Natural killer cell treated with Interleukin-12 subunit alpha and Interleukin-12 subunit beta and Interleukin-15 and Interleukin-18, amount 100 ng/mL, for 72 hours (primary cell): ENCODE data around the gene CPB2. TPM values are rescaled to one million over a fixed set of nuclear protein-coding genes. Genes with fewer than 3 reads are reported as not detected.

Experiments
- ATAC-seq, 2 donors: fragments of 150-1000 bp; cut with Tn5 transposase in 1 of 2; sonication (Bioruptor Pico), chemical (Tn5 transposase) in 1 of 2; 2 replicates each; pipeline ENCODE4 v1.10.0; 2021
- DNase-seq: peaks from one replicate; pipeline ENCODE4 v3.0.0; 2022; ENCODE audit warnings: low spot score
- H3K27ac Mint-ChIP-seq, 2 donors: 1 replicate in 1 of 2; 2 replicates in 1 of 2; pipeline ENCODE4 v1.8.0; 2022; ENCODE audit warnings: mixed read lengths in 2 of 2, mild to moderate bottlenecking in 1 of 2, moderate library complexity in 1 of 2
- H3K27me3 Mint-ChIP-seq, 2 donors: 1 replicate in 1 of 2; 2 replicates in 1 of 2; pipeline ENCODE4 v1.8.0; 2022; ENCODE audit warnings: mixed read lengths in 2 of 2
- H3K36me3 Mint-ChIP-seq: one replicate; pipeline ENCODE4 v1.8.0; 2022; ENCODE audit warnings: mixed read lengths
- H3K4me1 Mint-ChIP-seq, 2 donors: 1 replicate in 1 of 2; 2 replicates in 1 of 2; pipeline ENCODE4 v1.8.0; 2022; ENCODE audit warnings: low read depth in 2 of 2, mixed read lengths in 2 of 2, mild to moderate bottlenecking in 1 of 2
- H3K4me3 Mint-ChIP-seq: one replicate; pipeline ENCODE4 v1.8.0; 2022; ENCODE audit warnings: mixed read lengths
- H3K9me3 Mint-ChIP-seq: 2 replicates; pipeline ENCODE4 v1.8.0; 2022; ENCODE audit warnings: mixed read lengths
- total RNA-seq, 2 donors: library from RNA; stranded (reverse); gene quantifications; one replicate each; pipeline ENCODE4 v1.2.3, GENCODE V29; 2022

CPB2 gene
- total RNA-seq, 2 donors from 2014 or later: not detected

DNA sequence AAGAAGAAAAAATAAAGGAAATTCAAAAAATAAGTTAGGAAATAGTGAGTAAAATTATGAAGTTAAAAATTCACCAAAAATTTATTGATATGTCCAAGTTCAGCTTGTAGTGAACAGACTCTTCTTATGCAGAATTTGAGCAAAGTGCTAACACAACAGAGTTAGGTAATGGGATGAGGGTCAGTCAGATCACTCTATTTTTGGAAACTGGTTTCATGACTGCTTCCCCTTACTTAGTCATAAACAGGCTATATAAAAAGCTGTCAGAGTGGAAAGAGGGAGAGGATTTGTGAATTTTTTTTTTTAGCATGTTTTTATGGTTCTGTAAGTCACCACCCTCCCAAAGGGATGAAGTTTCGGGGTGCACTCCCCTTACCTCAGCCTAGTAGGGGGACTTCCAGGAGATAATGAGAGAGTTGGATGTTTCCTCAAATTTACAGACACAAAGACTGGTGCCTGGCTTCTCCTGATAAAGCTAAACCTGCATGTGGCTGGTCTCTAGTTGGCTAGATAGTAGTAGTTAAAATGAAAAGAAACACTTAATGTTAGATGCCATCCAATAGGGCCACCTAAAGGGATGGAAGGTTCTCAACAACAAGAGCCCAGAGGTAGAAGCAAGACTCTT is 4.5 kb downstream of the CPB2 start:
- Mint-ChIP-seq H3K4me1 (no peaks in the 10 kb centered on the region), H3K27ac (no peak overlapping the region), H3K27me3 (peaks cover 13 to 22% of the 10 kb centered on the region in 2 donors), H3K36me3 (no peaks in the 10 kb centered on the region), H3K4me3 (no peak overlapping the region), H3K9me3 (no peaks in the 10 kb centered on the region)
- DNase-seq: no peak
- no peak for ATAC-seq

DNA sequence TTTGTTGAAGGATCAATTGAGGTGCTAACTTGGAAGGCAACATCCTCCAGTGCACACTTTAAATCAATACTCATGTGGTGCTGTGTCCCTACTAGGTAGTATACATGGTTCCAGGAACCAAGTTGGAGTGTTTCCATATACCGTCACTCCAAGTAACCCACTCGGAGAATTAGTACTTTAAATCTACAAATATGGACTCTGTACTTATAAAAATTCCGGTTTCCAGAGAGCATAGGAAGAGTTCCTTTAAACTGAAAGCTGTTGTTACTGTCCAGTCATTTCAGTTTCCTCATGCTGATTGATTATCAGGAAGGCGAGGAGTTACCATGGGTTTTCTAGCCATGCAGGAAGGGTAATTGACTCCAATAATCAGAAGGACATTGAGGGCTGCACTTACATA is 7.2 kb downstream of the CPB2 start:
- Mint-ChIP-seq H3K9me3 (no peaks in the 10 kb centered on the region), H3K27me3 (peaks cover 17 to 19% of the 10 kb centered on the region in 2 donors), H3K36me3 (no peaks in the 10 kb centered on the region), H3K4me1 (no peaks in the 10 kb centered on the region), H3K27ac (no peak overlapping the region), H3K4me3 (no peak overlapping the region)
- DNase-seq (no peak), ATAC-seq (no peak)

DNA sequence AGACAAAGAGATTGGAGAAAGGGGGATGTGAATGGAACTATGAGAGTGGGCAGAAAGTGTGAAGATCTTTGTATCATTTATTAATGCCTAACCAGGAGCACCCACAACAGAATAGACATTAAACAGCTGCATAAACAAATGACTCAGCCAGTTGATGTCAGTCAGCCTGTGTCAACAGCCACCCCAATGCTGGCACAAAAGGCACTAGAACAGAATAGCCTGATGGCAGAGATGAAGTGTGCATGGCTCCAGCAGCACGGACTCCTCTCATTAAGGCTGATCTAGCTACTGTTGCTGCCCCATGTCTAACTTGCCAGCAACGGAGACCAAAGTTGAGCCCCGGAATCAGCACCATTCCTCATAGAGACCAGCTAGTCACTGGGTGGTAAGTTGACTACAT is 7.8 kb downstream of the CPB2 start:
- H3K9me3 Mint-ChIP-seq: no peaks in the 10 kb centered on the region
- no peaks in the 10 kb centered on the region for H3K4me1 Mint-ChIP-seq
- no peaks in the 10 kb centered on the region for H3K36me3 Mint-ChIP-seq
- peaks cover 22 to 25% of the 10 kb centered on the region in 2 donors for H3K27me3 Mint-ChIP-seq
- ATAC-seq (no peak), DNase-seq (no peak)
- no peak overlapping the region for H3K27ac Mint-ChIP-seq
- no peak overlapping the region for H3K4me3 Mint-ChIP-seq

DNA sequence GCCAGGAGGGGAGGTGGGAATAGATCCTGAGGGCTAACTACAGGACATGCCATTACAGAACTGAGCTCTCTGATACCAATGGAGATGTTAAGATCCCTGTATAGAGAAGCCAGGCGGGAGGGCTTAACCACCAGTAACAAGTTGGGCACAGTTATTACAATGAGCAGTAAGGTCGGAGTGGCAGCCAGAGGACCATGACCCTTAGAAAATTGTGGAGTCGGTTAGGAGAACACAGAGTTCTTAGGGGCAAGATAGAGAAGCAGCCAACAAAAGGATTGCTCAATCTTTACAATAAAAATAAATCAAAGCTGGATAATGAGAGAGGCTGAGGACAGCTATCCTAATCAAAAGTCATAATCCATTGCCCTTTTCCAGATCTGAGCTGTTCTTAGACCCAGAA is 10.4 kb downstream of the CPB2 start:
- peak in 1 of 2 donors; percentile 9 for ATAC-seq
- H3K36me3 Mint-ChIP-seq: no peaks in the 10 kb centered on the region

DNA sequence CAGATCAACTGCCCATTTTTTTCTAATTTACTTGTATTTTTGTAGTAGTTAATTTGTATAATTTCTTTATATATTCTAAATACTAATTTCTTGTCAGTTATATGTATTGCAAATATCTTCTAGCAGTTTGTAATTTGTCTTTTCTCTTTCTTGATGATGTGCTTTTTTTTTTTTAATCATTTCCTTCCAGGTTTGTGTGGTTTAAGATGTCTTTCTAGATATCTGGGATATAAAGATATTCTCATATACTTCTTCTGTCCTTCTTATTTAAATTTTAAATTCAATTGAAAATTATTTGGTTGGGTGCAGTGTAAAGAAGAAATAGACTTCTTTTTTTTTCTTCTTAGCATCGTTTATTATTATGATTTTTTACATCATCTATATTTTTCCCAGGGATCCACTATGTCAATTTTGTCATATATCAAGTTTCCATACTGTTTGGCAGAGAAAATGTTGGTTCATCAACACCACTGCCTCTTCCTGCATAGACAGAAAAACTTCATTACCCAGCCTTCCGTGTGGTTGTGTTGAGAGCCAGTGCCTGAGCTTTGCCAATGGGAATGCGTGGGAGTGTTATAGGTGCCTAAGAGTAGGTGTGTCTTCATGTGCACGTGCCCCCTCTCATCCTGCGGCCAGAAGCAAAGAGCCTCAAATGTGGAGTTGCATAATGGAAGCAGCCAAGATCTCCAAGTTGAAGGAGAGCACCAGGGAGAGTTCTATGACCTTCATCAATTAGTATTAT is 15.8 kb downstream of the CPB2 start:
- ATAC-seq (no peak), DNase-seq (no peak)
- Mint-ChIP-seq H3K27ac (no peak overlapping the region), H3K4me1 (no peaks in the 10 kb centered on the region), H3K4me3 (no peak overlapping the region), H3K27me3 (peaks cover 18 to 35% of the 10 kb centered on the region in 2 donors), H3K9me3 (no peaks in the 10 kb centered on the region), H3K36me3 (no peaks in the 10 kb centered on the region)

More for the DNA sequence above, 10.4 kb downstream of the CPB2 start:
- H3K9me3 Mint-ChIP-seq: no peaks in the 10 kb centered on the region
- H3K4me3 Mint-ChIP-seq: no peak overlapping the region
- DNase-seq: no peak
- no peaks in the 10 kb centered on the region for H3K4me1 Mint-ChIP-seq
- peaks cover 23 to 35% of the 10 kb centered on the region in 2 donors for H3K27me3 Mint-ChIP-seq
- H3K27ac Mint-ChIP-seq: no peak overlapping the region

DNA sequence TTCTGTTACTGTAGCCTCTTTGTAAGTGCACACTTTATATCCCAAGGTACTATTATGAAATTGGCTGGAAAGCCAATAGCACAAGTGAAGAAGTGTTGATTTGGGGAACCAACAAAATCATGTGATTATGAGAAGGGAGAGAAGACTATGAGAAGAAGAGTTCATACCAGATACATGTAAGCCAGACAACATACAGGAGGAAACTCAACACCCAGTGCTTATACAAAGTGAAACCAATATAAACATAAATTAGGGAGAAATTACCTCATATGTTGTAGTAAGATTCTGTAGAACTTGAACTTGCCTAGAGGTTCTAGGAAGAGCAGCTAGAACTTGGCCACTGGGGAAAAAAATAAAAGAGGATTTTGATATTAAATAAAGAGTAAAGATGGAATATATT is 17.4 kb downstream of the CPB2 start:
- Mint-ChIP-seq H3K27ac (no peak overlapping the region), H3K4me3 (no peak overlapping the region), H3K4me1 (no peaks in the 10 kb centered on the region), H3K27me3 (peaks cover 16 to 21% of the 10 kb centered on the region in 2 donors), H3K36me3 (no peaks in the 10 kb centered on the region), H3K9me3 (no peaks in the 10 kb centered on the region)
- ATAC-seq: no peak
- no peak for DNase-seq

DNA sequence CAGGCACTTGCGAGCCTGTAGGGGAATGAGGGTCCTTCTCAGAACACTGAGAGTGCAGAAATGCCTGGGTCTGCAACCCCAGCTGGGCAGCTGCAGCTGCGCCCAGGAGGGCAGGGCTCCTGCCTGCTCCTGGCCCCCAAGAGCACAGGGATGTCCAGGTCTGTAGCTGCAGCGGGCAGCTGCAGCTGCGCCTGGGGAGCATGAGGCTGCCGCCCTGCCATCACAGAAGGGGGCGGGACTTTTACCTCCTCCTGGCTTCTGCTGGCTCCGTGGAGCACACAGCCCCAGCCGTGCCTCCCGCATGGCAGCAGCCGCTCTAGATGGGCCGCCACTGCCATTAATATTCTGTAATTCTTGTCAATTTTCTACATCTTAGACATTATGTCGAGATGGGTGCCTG is 17.8 kb downstream of the CPB2 start:
- Mint-ChIP-seq H3K9me3 (no peaks in the 10 kb centered on the region), H3K27me3 (peaks cover 13 to 16% of the 10 kb centered on the region in 2 donors), H3K36me3 (no peaks in the 10 kb centered on the region), H3K4me1 (no peaks in the 10 kb centered on the region), H3K27ac (no peak overlapping the region), H3K4me3 (no peak overlapping the region)
- ATAC-seq (no peak), DNase-seq (no peak)

DNA sequence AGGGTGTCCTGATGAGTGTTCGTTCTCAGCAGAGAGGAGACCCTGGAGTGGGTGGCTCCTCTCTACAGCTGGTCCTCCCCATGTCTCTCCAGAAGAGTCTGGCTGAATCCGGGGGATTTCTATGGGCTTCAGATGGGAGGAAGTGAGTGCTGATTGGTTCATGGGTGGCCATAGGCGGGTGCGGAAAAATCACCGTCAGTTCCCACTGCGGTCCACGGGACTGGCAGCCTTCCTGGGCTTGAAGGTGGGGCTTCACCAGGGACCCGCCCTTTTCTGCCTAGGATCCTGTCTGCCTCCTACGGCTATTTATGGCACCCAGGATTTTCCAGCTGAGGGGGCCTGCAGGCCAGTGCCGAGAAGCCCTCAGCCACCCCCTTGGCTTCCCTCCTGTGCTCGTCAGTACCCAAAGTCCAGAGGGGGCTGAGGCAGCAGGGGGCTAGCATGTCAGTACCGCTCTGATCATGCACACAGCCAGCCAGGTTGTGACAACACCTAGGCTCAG is 18.4 kb downstream of the CPB2 start:
- H3K27me3 Mint-ChIP-seq: peaks cover 12 to 13% of the 10 kb centered on the region in 2 donors
- no peak for DNase-seq
- no peak overlapping the region for H3K27ac Mint-ChIP-seq
- H3K4me3 Mint-ChIP-seq: no peak overlapping the region
- H3K4me1 Mint-ChIP-seq: no peaks in the 10 kb centered on the region
- no peaks in the 10 kb centered on the region for H3K9me3 Mint-ChIP-seq
- ATAC-seq: no peak
- H3K36me3 Mint-ChIP-seq: no peaks in the 10 kb centered on the region

DNA sequence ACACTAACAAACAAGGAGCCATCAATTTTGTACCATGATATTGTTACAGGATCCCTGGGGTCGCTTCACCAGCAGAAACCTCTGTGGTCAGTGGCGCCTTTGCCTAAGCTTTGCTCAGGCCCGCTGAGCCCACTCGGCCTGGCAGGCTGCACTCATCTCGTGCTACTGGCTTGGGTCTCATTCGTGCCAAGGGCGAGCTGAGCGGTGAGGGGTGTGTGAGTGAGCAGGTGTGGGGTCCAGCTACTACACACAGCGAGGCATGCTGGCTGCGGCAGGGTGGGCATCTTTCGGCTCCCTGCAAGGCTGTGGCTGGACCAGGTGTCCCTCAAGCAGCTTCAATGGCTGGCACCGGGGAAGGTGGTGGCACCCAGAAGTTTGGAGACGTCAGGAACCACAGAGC is 19.1 kb downstream of the CPB2 start:
- Mint-ChIP-seq H3K36me3 (no peaks in the 10 kb centered on the region), H3K27me3 (peaks cover 7 to 8% of the 10 kb centered on the region in 2 donors), H3K9me3 (no peaks in the 10 kb centered on the region), H3K27ac (no peak overlapping the region), H3K4me1 (no peaks in the 10 kb centered on the region), H3K4me3 (no peak overlapping the region)
- ATAC-seq (no peak), DNase-seq (no peak)

DNA sequence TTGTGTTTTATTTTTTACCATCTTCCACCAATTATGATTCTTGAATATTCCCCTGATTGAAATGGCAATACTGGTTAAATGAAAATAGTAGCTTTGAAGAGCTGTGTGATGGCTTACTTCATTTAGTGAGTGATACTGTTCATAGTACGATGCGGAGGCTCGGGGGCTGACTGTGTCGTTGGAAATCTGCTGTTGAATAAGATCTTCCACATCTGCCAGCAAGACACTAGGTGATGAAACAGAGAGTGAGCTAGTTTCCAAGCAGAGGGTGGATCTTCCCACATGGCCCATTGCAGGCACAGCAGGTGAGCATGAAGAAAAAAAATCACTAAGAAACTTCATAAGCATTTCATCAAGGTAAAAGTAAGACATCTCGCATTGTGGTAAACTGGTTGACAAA is 22.5 kb downstream of the CPB2 start:
- Mint-ChIP-seq H3K36me3 (no peaks in the 10 kb centered on the region), H3K4me1 (peaks cover 8 to 14% of the 10 kb centered on the region in 2 donors)
- ATAC-seq: no peak

DNA sequence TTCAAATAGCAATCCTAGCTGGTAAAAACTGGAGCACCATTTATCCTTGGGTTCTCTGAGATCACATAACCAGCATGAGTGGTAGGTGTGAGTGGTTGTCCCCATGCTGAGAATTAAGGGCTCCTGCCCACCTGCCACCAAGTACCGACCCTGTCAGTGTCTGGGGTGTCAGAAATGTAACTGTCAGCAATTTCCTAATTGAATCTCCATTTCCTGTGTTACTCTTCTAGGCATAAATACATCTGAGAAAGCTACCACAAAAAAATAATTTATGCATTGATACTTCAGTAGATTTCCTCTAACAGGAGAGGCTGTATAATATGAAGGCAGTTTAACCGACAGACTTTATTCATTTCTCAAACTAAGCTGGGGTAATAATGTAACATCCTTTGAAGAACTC is 25.1 kb downstream of the CPB2 start:
- H3K4me1 Mint-ChIP-seq: peaks cover 8 to 14% of the 10 kb centered on the region in 2 donors
- H3K4me3 Mint-ChIP-seq: no peak overlapping the region
- H3K36me3 Mint-ChIP-seq: no peaks in the 10 kb centered on the region
- peak in 1 of 2 donors; percentile 56 for ATAC-seq
- peaks cover 6 to 11% of the 10 kb centered on the region in 2 donors for H3K27me3 Mint-ChIP-seq
- no peaks in the 10 kb centered on the region for H3K9me3 Mint-ChIP-seq
- no peak for DNase-seq
- no peak overlapping the region for H3K27ac Mint-ChIP-seq

More for the DNA sequence above, 22.5 kb downstream of the CPB2 start:
- Mint-ChIP-seq H3K4me3 (no peak overlapping the region), H3K27me3 (peaks cover 0 to 7% of the 10 kb centered on the region in 2 donors), H3K27ac (no peak overlapping the region), H3K9me3 (no peaks in the 10 kb centered on the region)
- DNase-seq: no peak

DNA sequence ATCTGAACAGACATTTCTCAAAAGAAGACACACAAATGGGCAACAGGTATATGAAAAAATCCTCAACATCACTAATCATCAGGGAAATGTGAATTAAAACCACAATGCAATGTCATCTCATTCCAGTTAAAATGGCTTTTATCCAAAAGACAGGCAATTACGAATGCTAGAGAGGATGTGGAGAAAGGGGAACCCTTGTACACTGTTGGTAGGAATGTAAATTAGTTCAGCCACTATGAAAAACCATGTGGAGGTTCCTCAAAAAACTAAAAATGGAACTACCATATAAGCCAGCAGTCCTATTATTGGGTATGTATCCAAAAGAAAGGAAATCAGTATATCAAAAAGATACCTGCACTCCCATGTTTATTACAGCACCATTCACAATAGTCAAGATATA is 27.6 kb downstream of the CPB2 start:
- Mint-ChIP-seq H3K27me3 (peaks cover 6 to 12% of the 10 kb centered on the region in 2 donors), H3K36me3 (no peaks in the 10 kb centered on the region), H3K4me3 (no peak overlapping the region), H3K4me1 (peaks cover 8 to 14% of the 10 kb centered on the region in 2 donors), H3K9me3 (no peaks in the 10 kb centered on the region), H3K27ac (no peak overlapping the region)
- no peak for ATAC-seq
- DNase-seq: no peak

DNA sequence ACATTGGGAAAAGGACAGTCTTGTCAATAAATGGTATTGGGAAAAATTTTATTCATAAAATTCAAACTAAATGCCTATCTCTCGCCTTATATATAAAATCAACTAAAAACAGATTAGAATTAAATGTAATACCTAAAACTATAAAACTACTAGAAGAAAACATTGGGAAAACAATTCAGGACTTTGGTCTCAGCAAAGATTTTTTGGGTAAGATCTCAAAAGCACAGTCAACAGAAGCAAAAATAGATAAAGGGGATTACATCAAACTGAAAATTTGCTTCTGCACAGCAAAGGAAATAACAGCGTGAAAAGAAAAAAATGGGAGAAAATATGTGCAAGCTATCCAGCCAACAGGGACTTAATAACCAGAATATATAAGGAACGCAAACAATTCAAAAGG is 28.0 kb downstream of the CPB2 start:
- Mint-ChIP-seq H3K9me3 (no peaks in the 10 kb centered on the region), H3K4me1 (peaks cover 8 to 14% of the 10 kb centered on the region in 2 donors), H3K27me3 (peaks cover 6 to 12% of the 10 kb centered on the region in 2 donors), H3K4me3 (no peak overlapping the region), H3K36me3 (no peaks in the 10 kb centered on the region), H3K27ac (no peak overlapping the region)
- no peak for ATAC-seq
- no peak for DNase-seq

DNA sequence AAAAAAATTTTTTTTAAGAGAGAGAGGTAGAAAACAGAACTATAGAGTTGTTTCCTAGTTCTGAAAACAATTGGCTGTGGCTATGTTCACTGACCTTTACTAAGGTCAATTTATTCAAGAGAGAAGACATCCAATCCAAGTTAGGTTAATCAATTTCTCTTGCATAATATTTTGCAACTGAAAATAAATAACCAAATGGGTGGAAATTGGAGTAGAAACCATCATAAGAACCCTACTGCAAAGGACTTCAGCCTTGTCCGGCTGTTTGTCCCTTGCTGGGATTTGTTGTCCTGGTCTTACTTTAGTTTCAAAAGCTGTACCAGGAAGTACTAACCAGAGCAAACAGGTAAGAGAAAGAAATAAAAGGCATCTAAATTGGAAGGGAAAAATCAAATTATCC is 29.0 kb downstream of the CPB2 start:
- ATAC-seq: no peak
- DNase-seq: no peak
- Mint-ChIP-seq H3K4me3 (no peak overlapping the region), H3K27ac (no peak overlapping the region), H3K4me1 (peaks cover 8 to 14% of the 10 kb centered on the region in 2 donors), H3K36me3 (no peaks in the 10 kb centered on the region), H3K27me3 (peaks cover 13 to 15% of the 10 kb centered on the region in 2 donors), H3K9me3 (no peaks in the 10 kb centered on the region)
